HL-60 (cell line): ENCODE data around the gene KRT78.

Experiments used
- DNase-seq, 2 experiments: peaks; one replicate each; pipeline ENCODE4 v3.0.0-alpha.2; 2010 to 2020; ENCODE audit warnings: low read depth in 1 of 2, low spot score in 1 of 2
- H3K27ac ChIP-seq: fragments of 250-450 bp; sonication (Bioruptor Pico); replicated peaks from 2 replicates; pipeline ENCODE4 v1.5.1; 2020; ENCODE audit warnings: mild to moderate bottlenecking, moderate library complexity
- H3K27me3 ChIP-seq: fragments of 250-450 bp; sonication (Bioruptor Pico); 2 replicates; pipeline ENCODE4 v1.5.1; 2021; ENCODE audit warnings: mild to moderate bottlenecking, moderate library complexity; ENCODE audit not compliant: insufficient read depth, poor library complexity, severe bottlenecking
- H3K4me3 ChIP-seq: replicated peaks from 2 replicates; pipeline ENCODE4 v1.5.1; 2011; ENCODE audit warnings: mild to moderate bottlenecking, control low read depth, low read length; ENCODE audit not compliant: insufficient read depth
- CTCF ChIP-seq: IDR thresholded peaks from one replicate; pipeline ENCODE4 v1.5.1; 2011; ENCODE audit warnings: low read length, control low read depth, inconsistent platforms; ENCODE audit not compliant: insufficient read depth
- GABPA ChIP-seq: IDR thresholded peaks from 2 replicates; pipeline ENCODE4 v1.6.1; 2012; ENCODE audit warnings: low read depth
- POLR2AphosphoS5 ChIP-seq: IDR thresholded peaks from 2 replicates; pipeline ENCODE4 v1.6.1; 2012; ENCODE audit warnings: low read depth
- REST ChIP-seq: IDR thresholded peaks from 2 replicates; pipeline ENCODE4 v1.6.1; 2012; ENCODE audit warnings: low read depth; ENCODE audit not compliant: insufficient replicate concordance
- SPI1 ChIP-seq: IDR thresholded peaks from 2 replicates; pipeline ENCODE4 v1.6.1; 2012; ENCODE audit warnings: low read depth, mild to moderate bottlenecking, borderline replicate concordance

The KRT78 gene

GRCh38 chr12:52817003-52817698 lies 31.6 kb downstream of the KRT78 start:
- no peak overlapping the region for H3K27ac ChIP-seq
- H3K27me3 ChIP-seq: peaks cover 2% of the 10 kb centered on the region
- no peak overlapping the region for H3K4me3 ChIP-seq
- DNase-seq: no peak
- no peak for TF ChIP-seq GABPA

- no peak for TF ChIP-seq REST
- TF ChIP-seq CTCF: no peak
- no peak for TF ChIP-seq POLR2AphosphoS5
- no peak for TF ChIP-seq GABPA
- no peak for TF ChIP-seq SPI1
- Histone ChIP-seq H3K4me3 (no peak overlapping the region), H3K27ac (no peak overlapping the region), H3K27me3 (peaks cover 1% of the 10 kb centered on the region)
- no peak for DNase-seq
Observed at GRCh38 chr12:52815676-52816588, 32.9 kb downstream of the KRT78 start.

- Histone ChIP-seq H3K27me3 (no peaks in the 10 kb centered on the region), H3K27ac (no peak overlapping the region), H3K4me3 (no peak overlapping the region)
- no peak for DNase-seq
- TF ChIP-seq GABPA (no peak), SPI1 (no peak), CTCF (no peak), REST (no peak), POLR2AphosphoS5 (no peak)
Observed at GRCh38 chr12:52815161-52815560, 33.6 kb downstream of the KRT78 start.

GRCh38 chr12:52814710-52815155 lies 34.1 kb downstream of the KRT78 start:
- TF ChIP-seq POLR2AphosphoS5 (no peak), CTCF (no peak), SPI1 (no peak), GABPA (no peak), REST (no peak)
- H3K27ac ChIP-seq: no peak overlapping the region
- no peak overlapping the region for H3K4me3 ChIP-seq
- DNase-seq: no peak
- H3K27me3 ChIP-seq: no peaks in the 10 kb centered on the region
